Measurements from ENCODE around the gene SOS2.

The SOS2 gene

GRCh38 chr14:50109342-50109741 is 122.0 kb downstream of the SOS2 start:
- no peak overlapping the region for H3K4me3 ChIP-seq (ENCODE audit: low read depth, low read length)
- no peak for TF ChIP-seq CTCF (IDR thresholded peaks at IDR 0.05; ENCODE audit: borderline replicate concordance, insufficient read depth, low read depth, low read length)

- H3K4me3 ChIP-seq (ENCODE audit: low read depth, low read length) = no peak overlapping the region
- no peak for TF ChIP-seq CTCF (IDR thresholded peaks at IDR 0.05; ENCODE audit: borderline replicate concordance, insufficient read depth, low read depth, low read length)
Observed at GRCh38 chr14:50107850-50108249, 123.5 kb downstream of the SOS2 start.

- TF ChIP-seq CTCF (IDR thresholded peaks at IDR 0.05; ENCODE audit: borderline replicate concordance, insufficient read depth, low read depth, low read length) = no peak
Observed at GRCh38 chr14:50106178-50106577, 125.2 kb downstream of the SOS2 start.

GRCh38 chr14:50103558-50103957 is 127.8 kb downstream of the SOS2 start:
- H3K4me3 ChIP-seq (ENCODE audit: low read depth, low read length) = no peak overlapping the region
- no peak for TF ChIP-seq CTCF (IDR thresholded peaks at IDR 0.05; ENCODE audit: borderline replicate concordance, insufficient read depth, low read depth, low read length)

More at GRCh38 chr14:50106178-50106577, 125.2 kb downstream of the SOS2 start:
- H3K4me3 ChIP-seq (ENCODE audit: low read depth, low read length) = no peak overlapping the region

- TF ChIP-seq CTCF (IDR thresholded peaks at IDR 0.05; ENCODE audit: borderline replicate concordance, insufficient read depth, low read depth, low read length) = no peak
- H3K4me3 ChIP-seq (ENCODE audit: low read depth, low read length) = no peak overlapping the region
Observed at GRCh38 chr14:50101417-50101816, 130.0 kb downstream of the SOS2 start.

- TF ChIP-seq CTCF (IDR thresholded peaks at IDR 0.05; ENCODE audit: borderline replicate concordance, insufficient read depth, low read depth, low read length) = no peak
- no peak overlapping the region for H3K4me3 ChIP-seq (ENCODE audit: low read depth, low read length)
Observed at GRCh38 chr14:50100805-50101204, 130.6 kb downstream of the SOS2 start.

GRCh38 chr14:50099335-50099734 is 132.0 kb downstream of the SOS2 start:
- H3K4me3 ChIP-seq (ENCODE audit: low read depth, low read length) = no peak overlapping the region
- TF ChIP-seq CTCF (IDR thresholded peaks at IDR 0.05; ENCODE audit: borderline replicate concordance, insufficient read depth, low read depth, low read length) = no peak
